Prostate gland (tissue), 2 donors: Measurements from ENCODE around the gene TDRD1. TPM values are rescaled to one million over a fixed set of nuclear protein-coding genes. Genes with fewer than 3 reads are reported as not detected.

Experiments
- DNase-seq: peaks from one replicate; pipeline ENCODE4 v3.0.0-alpha.2; 2019; ENCODE audit warnings: low spot score
- H3K27ac ChIP-seq, 2 donors: fragments of 200-600 bp; sonication (generic); 2 replicates each; pipeline ENCODE4 v1.5.1; 2017 to 2019
- H3K27me3 ChIP-seq: fragments of 200-600 bp; sonication (generic); replicated peaks from 2 replicates; pipeline ENCODE4 v1.5.1; 2019; ENCODE audit not compliant: insufficient read depth
- H3K36me3 ChIP-seq, 2 donors: fragments of 200-600 bp; sonication (generic); 1 replicate in 1 of 2; 2 replicates in 1 of 2; pipeline versions ENCODE4 v1.5.1 to v1.8.1; 2017 to 2019
- H3K4me1 ChIP-seq: fragments of 200-600 bp; sonication (generic); replicated peaks from 2 replicates; pipeline ENCODE4 v1.5.1; 2019
- H3K4me3 ChIP-seq, 2 donors: fragments of 200-600 bp; sonication (generic); 2 replicates each; pipeline ENCODE4 v1.5.1; 2017 to 2019
- H3K9me3 ChIP-seq: fragments of 200-600 bp; sonication (generic); 2 replicates; pipeline ENCODE4 v1.5.1; 2017
- POLR2A ChIP-seq: fragments of 450-650 bp; IDR thresholded peaks from one replicate; pipeline ENCODE4 v1.6.1; 2016; ENCODE audit warnings: antibody characterized with exemption, mild to moderate bottlenecking
- POLR2AphosphoS5 ChIP-seq: sonication (generic); formaldehyde crosslinking; IDR thresholded peaks from one replicate; pipeline ENCODE4 v1.6.1; 2017; ENCODE audit warnings: antibody characterized with exemption
- WGBS: methylation state at CpG from one replicate; pipeline ENCODE4 v1.1.5; 2018; 5-methylcytosine and 5-hydroxymethylcytosine counted together
- intact Hi-C: fragments of 100-400 bp; cut with DNase I; formaldehyde crosslinking; loops from one replicate; pipeline ENCODE4 v1.14.2; 2022
- total RNA-seq, 2 donors: library from RNA; depleted of rRNA; stranded (reverse); fragments of >200 nt; gene quantifications; one replicate each; pipeline ENCODE4 v1.1.0, GENCODE V29; 2016
- TF ChIP-seq, protein P1 (sequence below), 4 experiments: fragments of 200-600 bp in 2 of 4; fragments of 450-650 bp in 2 of 4; sonication (generic) in 2 of 4; IDR thresholded peaks; 1 replicate in 3 of 4; 2 replicates in 1 of 4; pipeline ENCODE4 v1.5.1; 2016 to 2019; ENCODE audit warnings: antibody characterized with exemption in 4 of 4, mild to moderate bottlenecking in 2 of 4, moderate library complexity in 2 of 4

Gene TDRD1
- total RNA-seq, 2 donors from 2014 or later, result 16.0 TPM; not detected in 1

DNA sequence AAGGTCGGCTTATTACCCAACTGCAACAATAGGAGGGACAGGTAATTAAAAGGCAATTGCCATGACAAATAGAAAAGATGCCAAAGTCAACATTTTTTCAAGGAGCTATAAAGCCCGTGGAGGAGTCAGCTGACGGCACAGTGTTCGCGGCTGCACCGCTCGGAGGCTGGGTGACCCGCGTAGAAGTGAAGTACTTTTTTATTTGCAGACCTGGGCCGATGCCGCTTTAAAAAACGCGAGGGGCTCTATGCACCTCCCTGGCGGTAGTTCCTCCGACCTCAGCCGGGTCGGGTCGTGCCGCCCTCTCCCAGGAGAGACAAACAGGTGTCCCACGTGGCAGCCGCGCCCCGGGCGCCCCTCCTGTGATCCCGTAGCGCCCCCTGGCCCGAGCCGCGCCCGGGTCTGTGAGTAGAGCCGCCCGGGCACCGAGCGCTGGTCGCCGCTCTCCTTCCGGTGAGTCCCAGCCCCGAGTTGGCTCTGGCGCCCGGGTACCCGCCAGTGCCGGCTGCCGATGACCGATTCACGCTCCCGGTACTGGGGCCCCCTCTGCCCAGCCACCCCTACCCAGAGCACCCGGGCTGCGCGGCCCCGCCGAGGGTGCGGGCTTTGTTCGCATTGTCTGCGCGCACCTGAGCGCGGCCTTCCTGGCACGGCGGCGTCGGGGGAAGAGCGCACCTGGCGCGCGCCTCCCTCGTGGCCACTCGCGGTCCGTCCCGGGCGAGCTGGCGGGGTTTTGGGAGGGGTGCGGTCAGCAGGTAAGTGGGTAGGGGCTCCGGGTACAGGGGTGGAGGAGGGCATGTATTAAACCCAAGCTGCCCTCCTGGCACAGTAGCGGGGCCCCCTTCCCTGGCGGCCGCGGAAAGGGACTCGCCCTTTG lies 60.2 kb downstream of the TDRD1 start, which contains the start of gene VWA2:
TSS of gene VWA2 (plus strand) at position 138 of the 877 bp plus-strand sequence. CDS start 9,460 bp downstream, outside the sequence.
- H3K27me3 ChIP-seq, result no peaks in the 10 kb centered on the region
- 4% methylated on average over 76 of the region's 79 CpGs for WGBS
- no peaks in the 10 kb centered on the region for H3K4me1 ChIP-seq
- H3K36me3 ChIP-seq, result no peaks in the 10 kb centered on the region
- peak within 1 kb of the TSS; percentile 66 to 71 for H3K27ac ChIP-seq
- TF ChIP-seq, protein P1, sequence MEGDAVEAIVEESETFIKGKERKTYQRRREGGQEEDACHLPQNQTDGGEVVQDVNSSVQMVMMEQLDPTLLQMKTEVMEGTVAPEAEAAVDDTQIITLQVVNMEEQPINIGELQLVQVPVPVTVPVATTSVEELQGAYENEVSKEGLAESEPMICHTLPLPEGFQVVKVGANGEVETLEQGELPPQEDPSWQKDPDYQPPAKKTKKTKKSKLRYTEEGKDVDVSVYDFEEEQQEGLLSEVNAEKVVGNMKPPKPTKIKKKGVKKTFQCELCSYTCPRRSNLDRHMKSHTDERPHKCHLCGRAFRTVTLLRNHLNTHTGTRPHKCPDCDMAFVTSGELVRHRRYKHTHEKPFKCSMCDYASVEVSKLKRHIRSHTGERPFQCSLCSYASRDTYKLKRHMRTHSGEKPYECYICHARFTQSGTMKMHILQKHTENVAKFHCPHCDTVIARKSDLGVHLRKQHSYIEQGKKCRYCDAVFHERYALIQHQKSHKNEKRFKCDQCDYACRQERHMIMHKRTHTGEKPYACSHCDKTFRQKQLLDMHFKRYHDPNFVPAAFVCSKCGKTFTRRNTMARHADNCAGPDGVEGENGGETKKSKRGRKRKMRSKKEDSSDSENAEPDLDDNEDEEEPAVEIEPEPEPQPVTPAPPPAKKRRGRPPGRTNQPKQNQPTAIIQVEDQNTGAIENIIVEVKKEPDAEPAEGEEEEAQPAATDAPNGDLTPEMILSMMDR (IDR thresholded peaks at IDR 0.05), result peak in 3 of 4 experiments; percentile 46 to 48 (median 46)
- TF ChIP-seq POLR2AphosphoS5 (peak; percentile 80), POLR2A (peak; percentile 14)
- peak; percentile 72 for DNase-seq
- peak within 1 kb of the TSS; percentile 33 to 34 for H3K4me3 ChIP-seq
- H3K9me3 ChIP-seq, result no peaks in the 10 kb centered on the region
- intact Hi-C loops, result no loop called here

DNA sequence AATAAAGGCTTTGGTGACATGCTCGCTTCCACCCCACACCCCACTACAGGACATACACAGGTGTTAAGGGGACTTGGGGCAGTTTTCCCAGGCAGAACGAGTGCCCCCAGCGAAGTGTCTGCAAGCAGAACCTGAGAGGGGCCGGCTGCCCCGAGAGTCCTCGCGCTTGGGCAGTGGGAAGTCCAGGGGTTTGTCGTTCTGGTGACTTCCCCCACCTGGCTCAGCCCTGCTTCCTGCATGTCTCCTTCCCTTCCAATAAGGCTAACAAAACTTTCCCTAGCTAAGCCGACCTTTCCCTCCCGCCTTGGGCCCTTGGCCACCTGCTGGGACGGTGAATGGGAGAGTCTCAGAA lies 60.8 kb downstream of the TDRD1 start:
- Histone ChIP-seq H3K27me3 (no peaks in the 10 kb centered on the region), H3K4me1 (no peaks in the 10 kb centered on the region), H3K4me3 (peak overlapping the region; percentile 33 to 34)

DNA sequence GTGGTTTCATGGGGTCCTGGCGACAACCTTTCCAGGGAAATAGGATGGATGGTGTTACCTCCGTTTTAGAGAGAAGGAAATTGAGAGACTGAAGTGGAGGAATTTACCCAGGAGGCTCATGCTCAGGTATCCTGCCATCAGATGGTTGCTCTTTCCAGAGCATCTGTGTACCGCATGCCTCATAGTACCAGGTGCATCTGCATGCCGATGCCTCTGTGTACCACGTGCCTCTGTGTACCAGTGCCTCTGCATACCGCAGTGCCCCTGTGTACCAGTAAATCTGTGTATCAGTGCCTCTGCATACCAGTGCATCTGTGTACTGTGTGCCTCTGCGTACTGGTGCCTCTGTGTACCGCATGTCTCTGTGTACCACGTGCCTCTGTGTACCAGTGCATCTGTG lies 63.1 kb downstream of the TDRD1 start:
- no peaks in the 10 kb centered on the region for H3K9me3 ChIP-seq
- H3K27ac ChIP-seq, result no peak overlapping the region
- TF ChIP-seq POLR2A (no peak), POLR2AphosphoS5 (no peak)
- TF ChIP-seq, protein P1 (IDR thresholded peaks at IDR 0.05), result no peak
- WGBS, result 84% methylated on average over 9 of the region's 9 CpGs
- no peak overlapping the region for H3K4me3 ChIP-seq
- H3K27me3 ChIP-seq, result no peaks in the 10 kb centered on the region
- H3K4me1 ChIP-seq, result no peaks in the 10 kb centered on the region
- DNase-seq, result no peak
- intact Hi-C loops, result no loop called here
- no peaks in the 10 kb centered on the region for H3K36me3 ChIP-seq

More for the DNA sequence above, 60.8 kb downstream of the TDRD1 start:
- TF ChIP-seq POLR2AphosphoS5 (no peak), POLR2A (no peak)
- TF ChIP-seq, protein P1 (IDR thresholded peaks at IDR 0.05), result no peak
- Histone ChIP-seq H3K27ac (peak overlapping the region; percentile 66 to 71), H3K36me3 (no peaks in the 10 kb centered on the region), H3K9me3 (no peaks in the 10 kb centered on the region)
- intact Hi-C loops, result no loop called here
- no peak for DNase-seq
- WGBS, result 51% methylated on average over 11 of the region's 11 CpGs

DNA sequence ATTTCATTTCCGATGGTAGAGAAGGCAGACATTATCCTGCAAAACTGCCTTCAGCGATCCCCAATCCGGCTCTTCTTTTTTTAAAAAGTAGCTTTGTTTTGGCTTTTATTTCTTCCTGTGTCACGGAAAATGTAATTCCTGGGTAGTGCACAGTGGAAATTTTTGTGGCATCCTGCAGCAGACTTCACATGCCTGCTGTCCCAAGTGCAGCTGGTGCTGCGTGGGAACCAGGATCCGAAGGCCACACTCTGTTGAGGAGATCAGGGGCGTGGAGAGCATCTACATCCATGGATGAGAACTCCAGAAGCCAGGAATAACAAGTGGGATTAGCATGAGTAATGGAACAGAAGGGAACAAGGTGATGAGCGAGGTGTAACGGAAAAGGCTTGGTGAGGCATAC lies 64.5 kb downstream of the TDRD1 start:
- 60% methylated on average over 9 of the region's 9 CpGs for WGBS
- intact Hi-C loops, result no loop called here
- H3K4me1 ChIP-seq, result no peaks in the 10 kb centered on the region
- H3K27me3 ChIP-seq, result no peaks in the 10 kb centered on the region
- H3K4me3 ChIP-seq, result no peak overlapping the region
- TF ChIP-seq POLR2AphosphoS5, result no peak
- TF ChIP-seq, protein P1 (IDR thresholded peaks at IDR 0.05), result no peak
- no peak for TF ChIP-seq POLR2A
- peak overlapping the region in 1 of 2 donors; percentile 0 for H3K27ac ChIP-seq
- no peaks in the 10 kb centered on the region for H3K9me3 ChIP-seq
- DNase-seq, result no peak
- no peaks in the 10 kb centered on the region for H3K36me3 ChIP-seq
